Measurements from ENCODE around the gene ERICH4. TPM values are rescaled to one million over a fixed set of nuclear protein-coding genes. Genes with fewer than 3 reads are reported as not detected.

Gene ERICH4
- total and polyA plus RNA-seq, 2 of the 13 experiments (the other 11 are each of a cell fraction or from before 2014, with no cell fraction given): 0.40 to 0.64 TPM

DNA sequence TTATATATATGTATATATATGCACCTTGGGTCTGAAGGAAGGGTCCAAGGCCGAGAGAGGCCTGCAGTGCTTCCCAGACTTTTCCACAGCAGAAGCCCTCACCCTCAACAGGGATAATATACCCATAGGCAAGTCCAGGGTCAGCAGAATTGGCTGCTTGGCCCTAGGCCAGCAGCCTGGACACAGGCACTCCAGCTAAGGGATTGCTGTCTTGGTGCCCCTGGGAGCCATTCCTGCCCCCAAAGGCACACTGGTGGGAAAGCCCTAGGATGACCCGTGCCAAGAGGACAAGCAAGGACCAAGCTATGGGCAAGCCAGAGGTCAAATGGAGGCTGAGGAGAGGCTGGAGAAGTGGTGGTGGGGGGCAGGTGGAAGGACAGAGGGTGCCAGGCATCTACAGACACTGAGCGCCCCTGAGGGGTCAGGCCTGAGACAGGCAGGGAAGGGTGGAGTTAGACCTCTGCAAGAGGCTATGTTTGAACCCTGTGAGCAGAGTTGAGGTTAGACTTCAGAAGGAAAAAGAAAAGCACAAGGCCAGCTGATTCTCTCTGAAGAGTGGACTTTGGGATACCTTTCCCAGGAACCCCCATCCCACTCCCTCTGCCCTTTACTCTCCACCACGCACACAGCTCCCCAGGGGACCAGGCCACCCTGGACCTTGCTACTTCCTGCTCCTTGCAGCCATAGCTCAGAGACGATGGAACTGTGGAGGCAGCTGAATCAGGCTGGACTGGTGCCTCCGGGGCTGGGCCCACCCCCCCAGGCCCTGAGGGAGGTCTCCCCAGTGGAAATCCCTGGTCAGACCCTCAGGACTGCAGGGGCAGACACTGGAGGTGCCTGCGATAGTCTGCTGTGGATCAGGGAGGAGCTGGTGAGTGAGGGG is at the start of gene ERICH4 (continued):
- TF ChIP-seq, protein P1, sequence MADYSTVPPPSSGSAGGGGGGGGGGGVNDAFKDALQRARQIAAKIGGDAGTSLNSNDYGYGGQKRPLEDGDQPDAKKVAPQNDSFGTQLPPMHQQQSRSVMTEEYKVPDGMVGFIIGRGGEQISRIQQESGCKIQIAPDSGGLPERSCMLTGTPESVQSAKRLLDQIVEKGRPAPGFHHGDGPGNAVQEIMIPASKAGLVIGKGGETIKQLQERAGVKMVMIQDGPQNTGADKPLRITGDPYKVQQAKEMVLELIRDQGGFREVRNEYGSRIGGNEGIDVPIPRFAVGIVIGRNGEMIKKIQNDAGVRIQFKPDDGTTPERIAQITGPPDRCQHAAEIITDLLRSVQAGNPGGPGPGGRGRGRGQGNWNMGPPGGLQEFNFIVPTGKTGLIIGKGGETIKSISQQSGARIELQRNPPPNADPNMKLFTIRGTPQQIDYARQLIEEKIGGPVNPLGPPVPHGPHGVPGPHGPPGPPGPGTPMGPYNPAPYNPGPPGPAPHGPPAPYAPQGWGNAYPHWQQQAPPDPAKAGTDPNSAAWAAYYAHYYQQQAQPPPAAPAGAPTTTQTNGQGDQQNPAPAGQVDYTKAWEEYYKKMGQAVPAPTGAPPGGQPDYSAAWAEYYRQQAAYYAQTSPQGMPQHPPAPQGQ (CRISPR knock-in tag; IDR thresholded peaks at IDR 0.05; ENCODE audit: borderline replicate concordance): no peak
- TF ChIP-seq RNF2 (conservative IDR thresholded peaks at IDR 0.05; ENCODE audit: low read depth) (no peak), E2F5 (CRISPR knock-in tag; conservative IDR thresholded peaks at IDR 0.05) (no peak), ZBTB8A (CRISPR knock-in tag; IDR thresholded peaks at IDR 0.05; ENCODE audit: borderline replicate concordance, low read depth) (no peak), ZNF749 (CRISPR knock-in tag; IDR thresholded peaks at IDR 0.05; ENCODE audit: borderline replicate concordance) (no peak), ZEB1 (IDR thresholded peaks at IDR 0.05; ENCODE audit: insufficient replicate concordance, low read depth) (no peak), ZNF782 (CRISPR knock-in tag; IDR thresholded peaks at IDR 0.05; ENCODE audit: borderline replicate concordance) (0 out of 2 replicates have a peak, but pooled peaks have one; percentile 39), ZMYM2 (CRISPR knock-in tag; IDR thresholded peaks at IDR 0.05) (no peak), ZNF20 (CRISPR knock-in tag; IDR thresholded peaks at IDR 0.05) (no peak), SIN3B (IDR thresholded peaks at IDR 0.05; ENCODE audit: low read length) (no peak), NFIB (CRISPR knock-in tag; IDR thresholded peaks at IDR 0.05; ENCODE audit: borderline replicate concordance) (no peak), ELF1 (CRISPR knock-in tag; IDR thresholded peaks at IDR 0.05) (peak; percentile 42; the same call in 1 of the 2 replicates), MAFK (conservative IDR thresholded peaks at IDR 0.05 in 1 of 2, IDR thresholded peaks at IDR 0.05 in 1 of 2; ENCODE audit: low read length in 2 of 2) (no peak), PREB (CRISPR knock-in tag; IDR thresholded peaks at IDR 0.05) (no peak), RFX5 (IDR thresholded peaks at IDR 0.05; ENCODE audit: low read depth, low read length) (no peak), BHLHE40 (IDR thresholded peaks at IDR 0.05; ENCODE audit: low read length) (no peak), ZNF589 (CRISPR knock-in tag; conservative IDR thresholded peaks at IDR 0.05) (no peak), JDP2 (CRISPR knock-in tag; IDR thresholded peaks at IDR 0.05; ENCODE audit: borderline replicate concordance) (no peak)
- TF ChIP-seq, protein P2, sequence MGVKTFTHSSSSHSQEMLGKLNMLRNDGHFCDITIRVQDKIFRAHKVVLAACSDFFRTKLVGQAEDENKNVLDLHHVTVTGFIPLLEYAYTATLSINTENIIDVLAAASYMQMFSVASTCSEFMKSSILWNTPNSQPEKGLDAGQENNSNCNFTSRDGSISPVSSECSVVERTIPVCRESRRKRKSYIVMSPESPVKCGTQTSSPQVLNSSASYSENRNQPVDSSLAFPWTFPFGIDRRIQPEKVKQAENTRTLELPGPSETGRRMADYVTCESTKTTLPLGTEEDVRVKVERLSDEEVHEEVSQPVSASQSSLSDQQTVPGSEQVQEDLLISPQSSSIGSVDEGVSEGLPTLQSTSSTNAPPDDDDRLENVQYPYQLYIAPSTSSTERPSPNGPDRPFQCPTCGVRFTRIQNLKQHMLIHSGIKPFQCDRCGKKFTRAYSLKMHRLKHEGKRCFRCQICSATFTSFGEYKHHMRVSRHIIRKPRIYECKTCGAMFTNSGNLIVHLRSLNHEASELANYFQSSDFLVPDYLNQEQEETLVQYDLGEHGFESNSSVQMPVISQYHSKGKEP (CRISPR knock-in tag; IDR thresholded peaks at IDR 0.05): no peak
- TF ChIP-seq, protein P3, sequence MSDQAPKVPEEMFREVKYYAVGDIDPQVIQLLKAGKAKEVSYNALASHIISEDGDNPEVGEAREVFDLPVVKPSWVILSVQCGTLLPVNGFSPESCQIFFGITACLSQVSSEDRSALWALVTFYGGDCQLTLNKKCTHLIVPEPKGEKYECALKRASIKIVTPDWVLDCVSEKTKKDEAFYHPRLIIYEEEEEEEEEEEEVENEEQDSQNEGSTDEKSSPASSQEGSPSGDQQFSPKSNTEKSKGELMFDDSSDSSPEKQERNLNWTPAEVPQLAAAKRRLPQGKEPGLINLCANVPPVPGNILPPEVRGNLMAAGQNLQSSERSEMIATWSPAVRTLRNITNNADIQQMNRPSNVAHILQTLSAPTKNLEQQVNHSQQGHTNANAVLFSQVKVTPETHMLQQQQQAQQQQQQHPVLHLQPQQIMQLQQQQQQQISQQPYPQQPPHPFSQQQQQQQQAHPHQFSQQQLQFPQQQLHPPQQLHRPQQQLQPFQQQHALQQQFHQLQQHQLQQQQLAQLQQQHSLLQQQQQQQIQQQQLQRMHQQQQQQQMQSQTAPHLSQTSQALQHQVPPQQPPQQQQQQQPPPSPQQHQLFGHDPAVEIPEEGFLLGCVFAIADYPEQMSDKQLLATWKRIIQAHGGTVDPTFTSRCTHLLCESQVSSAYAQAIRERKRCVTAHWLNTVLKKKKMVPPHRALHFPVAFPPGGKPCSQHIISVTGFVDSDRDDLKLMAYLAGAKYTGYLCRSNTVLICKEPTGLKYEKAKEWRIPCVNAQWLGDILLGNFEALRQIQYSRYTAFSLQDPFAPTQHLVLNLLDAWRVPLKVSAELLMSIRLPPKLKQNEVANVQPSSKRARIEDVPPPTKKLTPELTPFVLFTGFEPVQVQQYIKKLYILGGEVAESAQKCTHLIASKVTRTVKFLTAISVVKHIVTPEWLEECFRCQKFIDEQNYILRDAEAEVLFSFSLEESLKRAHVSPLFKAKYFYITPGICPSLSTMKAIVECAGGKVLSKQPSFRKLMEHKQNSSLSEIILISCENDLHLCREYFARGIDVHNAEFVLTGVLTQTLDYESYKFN (CRISPR knock-in tag; conservative IDR thresholded peaks at IDR 0.05): peak; percentile 46; the same call in 1 of the 2 replicates

Data from HepG2 (cell line).